Keratinocyte (primary cell): ENCODE data around the gene GALNT7. TPM values are rescaled to one million over a fixed set of nuclear protein-coding genes. Genes with fewer than 3 reads are reported as not detected.

Experiments
- DNase-seq: peaks from one replicate; pipeline ENCODE4 v3.0.0-alpha.2; 2011; ENCODE audit warnings: low read depth, missing footprints, low spot score
- FAIRE-seq: peaks from 2 replicates; lab custom pipeline; 2011; peaks lifted over from hg19 to GRCh38; lab: Jason Lieb, UNC
- H2AFZ ChIP-seq: 2 replicates; pipeline ENCODE4 v1.6.0; 2012; ENCODE audit warnings: low read length, control low read depth, inconsistent platforms; ENCODE audit not compliant: control insufficient read depth
- H3K27ac ChIP-seq: 2 replicates; pipeline ENCODE4 v1.5.1; 2011; ENCODE audit warnings: low read length; ENCODE audit not compliant: control insufficient read depth, insufficient read depth
- H3K27me3 ChIP-seq: 3 replicates; pipeline ENCODE4 v1.6.0; 2011; ENCODE audit warnings: low read length; ENCODE audit not compliant: control insufficient read depth, insufficient read depth; ENCODE audit errors: extremely low read depth
- H3K36me3 ChIP-seq, 2 experiments: 2 replicates in 1 of 2; 3 replicates in 1 of 2; pipeline ENCODE4 v1.5.1; 2011; ENCODE audit warnings: low read length in 2 of 2, mild to moderate bottlenecking in 1 of 2; ENCODE audit not compliant: control insufficient read depth in 2 of 2, insufficient read depth in 2 of 2; ENCODE audit errors: extremely low read depth in 1 of 2
- H3K4me1 ChIP-seq: 3 replicates; pipeline ENCODE4 v1.5.1; 2011; ENCODE audit warnings: low read length; ENCODE audit not compliant: control insufficient read depth, insufficient read depth; ENCODE audit errors: extremely low read depth
- H3K4me2 ChIP-seq: 3 replicates; pipeline ENCODE4 v1.6.0; 2011; ENCODE audit warnings: low read depth, low read length; ENCODE audit not compliant: control insufficient read depth, insufficient read depth; ENCODE audit errors: extremely low read depth
- H3K4me3 ChIP-seq, 3 experiments: fragments of 200-600 bp in 1 of 3; sonication (generic) in 1 of 3; 2 replicates in 2 of 3; 3 replicates in 1 of 3; pipeline ENCODE4 v1.5.1; 2011 to 2016; ENCODE audit warnings: low read length in 3 of 3, mild to moderate bottlenecking in 3 of 3, control low read depth in 2 of 3, inconsistent platforms in 1 of 3, low read depth in 1 of 3, mixed read lengths in 1 of 3, mixed run types in 1 of 3, moderate library complexity in 1 of 3; ENCODE audit not compliant: control insufficient read depth in 2 of 3, insufficient read depth in 2 of 3; ENCODE audit errors: extremely low read depth in 1 of 3
- H3K79me2 ChIP-seq: 2 replicates; pipeline ENCODE4 v1.6.0; 2012; ENCODE audit warnings: low read length; ENCODE audit not compliant: control insufficient read depth, insufficient read depth
- H3K9ac ChIP-seq: 3 replicates; pipeline ENCODE4 v1.6.0; 2011; ENCODE audit warnings: low read length; ENCODE audit not compliant: control insufficient read depth, insufficient read depth; ENCODE audit errors: extremely low read depth
- H3K9me1 ChIP-seq: 3 replicates; pipeline ENCODE4 v1.6.0; 2011; ENCODE audit warnings: low read length; ENCODE audit not compliant: control insufficient read depth, insufficient read depth; ENCODE audit errors: extremely low read depth
- H3K9me3 ChIP-seq: 2 replicates; pipeline ENCODE4 v1.5.1; 2012; ENCODE audit warnings: low read depth, low read length; ENCODE audit not compliant: control insufficient read depth
- H4K20me1 ChIP-seq: 3 replicates; pipeline ENCODE4 v1.6.0; 2011; ENCODE audit warnings: low read length; ENCODE audit not compliant: control insufficient read depth, insufficient read depth; ENCODE audit errors: extremely low read depth
- EZH2 ChIP-seq: IDR thresholded peaks from one replicate; pipeline ENCODE4 v1.6.1; 2012; ENCODE audit warnings: inconsistent platforms, mild to moderate bottlenecking, low read length, moderate library complexity
- dilution Hi-C: fragments of 300-500 bp; cut with MboI; formaldehyde crosslinking; loops from one replicate; pipeline ENCODE4 v1.7.0; 2020; ENCODE audit warnings: low sequenced_read_pairs; ENCODE audit not compliant: extremely low pct_ligation_motif_present
- polyA plus RNA-seq, 5 experiments: library from polyadenylated mRNA; depleted of rRNA in 3 of 5; stranded (reverse) in 3 of 5; stranded (forward) in 1 of 5; unstranded in 1 of 5; fragments of >200 nt; gene quantifications; 1 replicate in 1 of 5; 2 replicates in 3 of 5; 3 replicates in 1 of 5; pipeline versions ENCODE4 v1.2.1 to v1.2.3, GENCODE V29; 2011 to 2012; ENCODE audit warnings: missing spikeins in 2 of 5, low read depth in 1 of 5, low replicate concordance in 1 of 5
- TF ChIP-seq, protein P1 (sequence below), 3 experiments: IDR thresholded peaks in 1 of 3; conservative IDR thresholded peaks in 1 of 3; optimal IDR thresholded peaks in 1 of 3; 2 replicates in 2 of 3; 3 replicates in 1 of 3; pipeline versions ENCODE3 to v1.5.1; 2011; ENCODE audit warnings: low read length in 3 of 3, mild to moderate bottlenecking in 3 of 3, moderate library complexity in 2 of 3, control low read depth in 1 of 3, inconsistent platforms in 1 of 3; ENCODE audit not compliant: insufficient read depth in 2 of 3; ENCODE audit errors: extremely low read depth in 1 of 3

GALNT7 gene
- polyA plus RNA-seq, 1 donor (not counting 4 experiments of a cell fraction or from before 2014, with no cell fraction given), result 28.8 TPM

- Histone ChIP-seq H3K9ac (no peak overlapping the region), H3K9me1 (no peaks in the 10 kb centered on the region), H3K4me3 (no peak overlapping the region), H4K20me1 (no peaks in the 10 kb centered on the region), H3K4me2 (no peak overlapping the region), H3K27ac (no peak overlapping the region), H3K27me3 (no peaks in the 10 kb centered on the region), H3K36me3 (no peaks in the 10 kb centered on the region), H3K79me2 (peaks cover 61% of the 10 kb centered on the region), H3K4me1 (peaks cover 13% of the 10 kb centered on the region), H2AFZ (no peak overlapping the region), H3K9me3 (no peaks in the 10 kb centered on the region)
- DNase-seq (no peak), FAIRE-seq (no peak)
- TF ChIP-seq, protein P1, sequence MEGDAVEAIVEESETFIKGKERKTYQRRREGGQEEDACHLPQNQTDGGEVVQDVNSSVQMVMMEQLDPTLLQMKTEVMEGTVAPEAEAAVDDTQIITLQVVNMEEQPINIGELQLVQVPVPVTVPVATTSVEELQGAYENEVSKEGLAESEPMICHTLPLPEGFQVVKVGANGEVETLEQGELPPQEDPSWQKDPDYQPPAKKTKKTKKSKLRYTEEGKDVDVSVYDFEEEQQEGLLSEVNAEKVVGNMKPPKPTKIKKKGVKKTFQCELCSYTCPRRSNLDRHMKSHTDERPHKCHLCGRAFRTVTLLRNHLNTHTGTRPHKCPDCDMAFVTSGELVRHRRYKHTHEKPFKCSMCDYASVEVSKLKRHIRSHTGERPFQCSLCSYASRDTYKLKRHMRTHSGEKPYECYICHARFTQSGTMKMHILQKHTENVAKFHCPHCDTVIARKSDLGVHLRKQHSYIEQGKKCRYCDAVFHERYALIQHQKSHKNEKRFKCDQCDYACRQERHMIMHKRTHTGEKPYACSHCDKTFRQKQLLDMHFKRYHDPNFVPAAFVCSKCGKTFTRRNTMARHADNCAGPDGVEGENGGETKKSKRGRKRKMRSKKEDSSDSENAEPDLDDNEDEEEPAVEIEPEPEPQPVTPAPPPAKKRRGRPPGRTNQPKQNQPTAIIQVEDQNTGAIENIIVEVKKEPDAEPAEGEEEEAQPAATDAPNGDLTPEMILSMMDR (optimal IDR thresholded peaks at IDR 0.05 in 1 of 3, IDR thresholded peaks at IDR 0.05 in 1 of 3, conservative IDR thresholded peaks at IDR 0.05 in 1 of 3; ENCODE audit: extremely low read depth in 1 of 3, insufficient read depth in 2 of 3, low read length in 3 of 3), result no peak
- no peak for TF ChIP-seq EZH2
- dilution Hi-C loops, result no loop called here
Measured at GRCh38 chr4:173174184-173174583, 5.6 kb downstream of the GALNT7 start.

GRCh38 chr4:173174594-173175012 is 6.0 kb downstream of the GALNT7 start:
- FAIRE-seq, result no peak

More at GRCh38 chr4:173174594-173175012, 6.0 kb downstream of the GALNT7 start:
- Histone ChIP-seq H3K36me3 (no peaks in the 10 kb centered on the region), H3K27me3 (no peaks in the 10 kb centered on the region), H3K27ac (no peak overlapping the region), H2AFZ (no peak overlapping the region), H3K4me2 (no peak overlapping the region), H3K9me1 (no peaks in the 10 kb centered on the region), H3K4me3 (no peak overlapping the region), H3K9ac (no peak overlapping the region), H4K20me1 (no peaks in the 10 kb centered on the region), H3K9me3 (no peaks in the 10 kb centered on the region), H3K4me1 (peaks cover 18% of the 10 kb centered on the region), H3K79me2 (peaks cover 63% of the 10 kb centered on the region)
- DNase-seq, result no peak
- TF ChIP-seq, protein P1 (optimal IDR thresholded peaks at IDR 0.05 in 1 of 3, IDR thresholded peaks at IDR 0.05 in 1 of 3, conservative IDR thresholded peaks at IDR 0.05 in 1 of 3; ENCODE audit: extremely low read depth in 1 of 3, insufficient read depth in 2 of 3, low read length in 3 of 3), result no peak
- no peak for TF ChIP-seq EZH2
- dilution Hi-C loops, result no loop called here
